ENCODE results near the gene SAP30BP. TPM values are rescaled to one million over a fixed set of nuclear protein-coding genes. Genes with fewer than 3 reads are reported as not detected.

SAP30BP gene
- total and polyA plus RNA-seq, 2 experiments from 2014 or later, result 44.9 to 97.9 TPM

DNA sequence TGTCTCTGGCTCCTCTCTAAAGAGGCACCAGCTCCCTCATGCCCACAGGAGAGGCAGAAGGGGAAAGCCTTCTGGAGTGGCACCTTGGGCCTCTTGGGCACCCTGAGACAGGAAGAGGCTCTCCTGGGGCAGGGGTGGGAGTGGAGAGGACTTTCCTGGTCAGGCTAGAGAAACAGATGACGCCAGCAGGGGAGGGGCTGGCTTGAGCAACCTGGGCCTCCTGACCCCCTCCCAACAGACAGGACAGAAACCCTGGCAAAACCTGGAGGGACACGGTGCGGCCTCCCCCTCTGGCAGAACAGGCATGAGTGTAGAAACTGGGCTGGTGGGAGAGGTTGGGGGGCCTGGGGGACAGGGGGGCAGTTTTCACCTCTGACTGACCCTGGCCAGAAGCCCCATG, 27.8 kb upstream of the SAP30BP start (continued):
- TF ChIP-seq REST (IDR thresholded peaks at IDR 0.05; ENCODE audit: unreplicated experiment), result no peak

- Mint-ChIP-seq H3K9me3 (no peaks in the 10 kb centered on the region), H3K27me3 (ENCODE audit: insufficient read depth, low read depth, poor library complexity) (peaks cover 13% of the 10 kb centered on the region), H3K36me3 (ENCODE audit: low read depth) (no peaks in the 10 kb centered on the region), H3K4me1 (peaks cover 21% of the 10 kb centered on the region), H3K27ac (no peak overlapping the region), H3K4me3 (no peak overlapping the region)
- Histone ChIP-seq H3K4me1 (ENCODE audit: insufficient read depth) (peaks cover 16% of the 10 kb centered on the region), H4K20me1 (replicated peaks; ENCODE audit: insufficient read depth) (no peaks in the 10 kb centered on the region; the same call in 1 of the 2 replicates), H3F3A (replicated peaks; ENCODE audit: low read depth) (no peaks in the 10 kb centered on the region), H3K4me3 (no peak overlapping the region), H2AFZ (no peak overlapping the region), H3K27ac (ENCODE audit: low read depth) (no peak overlapping the region), H3K27me3 (ENCODE audit: insufficient read depth) (no peaks in the 10 kb centered on the region), H3K9me2 (ENCODE audit: insufficient read depth) (0 out of 2 replicates have a peak, but pooled peaks cover 3% of the 10 kb centered on the region), H3K4me2 (no peak overlapping the region), H3K79me2 (replicated peaks; ENCODE audit: insufficient read depth) (no peaks in the 10 kb centered on the region), H3K36me3 (ENCODE audit: insufficient read depth) (no peaks in the 10 kb centered on the region; the same call in 1 of the 2 replicates)
- TF ChIP-seq, protein P1, sequence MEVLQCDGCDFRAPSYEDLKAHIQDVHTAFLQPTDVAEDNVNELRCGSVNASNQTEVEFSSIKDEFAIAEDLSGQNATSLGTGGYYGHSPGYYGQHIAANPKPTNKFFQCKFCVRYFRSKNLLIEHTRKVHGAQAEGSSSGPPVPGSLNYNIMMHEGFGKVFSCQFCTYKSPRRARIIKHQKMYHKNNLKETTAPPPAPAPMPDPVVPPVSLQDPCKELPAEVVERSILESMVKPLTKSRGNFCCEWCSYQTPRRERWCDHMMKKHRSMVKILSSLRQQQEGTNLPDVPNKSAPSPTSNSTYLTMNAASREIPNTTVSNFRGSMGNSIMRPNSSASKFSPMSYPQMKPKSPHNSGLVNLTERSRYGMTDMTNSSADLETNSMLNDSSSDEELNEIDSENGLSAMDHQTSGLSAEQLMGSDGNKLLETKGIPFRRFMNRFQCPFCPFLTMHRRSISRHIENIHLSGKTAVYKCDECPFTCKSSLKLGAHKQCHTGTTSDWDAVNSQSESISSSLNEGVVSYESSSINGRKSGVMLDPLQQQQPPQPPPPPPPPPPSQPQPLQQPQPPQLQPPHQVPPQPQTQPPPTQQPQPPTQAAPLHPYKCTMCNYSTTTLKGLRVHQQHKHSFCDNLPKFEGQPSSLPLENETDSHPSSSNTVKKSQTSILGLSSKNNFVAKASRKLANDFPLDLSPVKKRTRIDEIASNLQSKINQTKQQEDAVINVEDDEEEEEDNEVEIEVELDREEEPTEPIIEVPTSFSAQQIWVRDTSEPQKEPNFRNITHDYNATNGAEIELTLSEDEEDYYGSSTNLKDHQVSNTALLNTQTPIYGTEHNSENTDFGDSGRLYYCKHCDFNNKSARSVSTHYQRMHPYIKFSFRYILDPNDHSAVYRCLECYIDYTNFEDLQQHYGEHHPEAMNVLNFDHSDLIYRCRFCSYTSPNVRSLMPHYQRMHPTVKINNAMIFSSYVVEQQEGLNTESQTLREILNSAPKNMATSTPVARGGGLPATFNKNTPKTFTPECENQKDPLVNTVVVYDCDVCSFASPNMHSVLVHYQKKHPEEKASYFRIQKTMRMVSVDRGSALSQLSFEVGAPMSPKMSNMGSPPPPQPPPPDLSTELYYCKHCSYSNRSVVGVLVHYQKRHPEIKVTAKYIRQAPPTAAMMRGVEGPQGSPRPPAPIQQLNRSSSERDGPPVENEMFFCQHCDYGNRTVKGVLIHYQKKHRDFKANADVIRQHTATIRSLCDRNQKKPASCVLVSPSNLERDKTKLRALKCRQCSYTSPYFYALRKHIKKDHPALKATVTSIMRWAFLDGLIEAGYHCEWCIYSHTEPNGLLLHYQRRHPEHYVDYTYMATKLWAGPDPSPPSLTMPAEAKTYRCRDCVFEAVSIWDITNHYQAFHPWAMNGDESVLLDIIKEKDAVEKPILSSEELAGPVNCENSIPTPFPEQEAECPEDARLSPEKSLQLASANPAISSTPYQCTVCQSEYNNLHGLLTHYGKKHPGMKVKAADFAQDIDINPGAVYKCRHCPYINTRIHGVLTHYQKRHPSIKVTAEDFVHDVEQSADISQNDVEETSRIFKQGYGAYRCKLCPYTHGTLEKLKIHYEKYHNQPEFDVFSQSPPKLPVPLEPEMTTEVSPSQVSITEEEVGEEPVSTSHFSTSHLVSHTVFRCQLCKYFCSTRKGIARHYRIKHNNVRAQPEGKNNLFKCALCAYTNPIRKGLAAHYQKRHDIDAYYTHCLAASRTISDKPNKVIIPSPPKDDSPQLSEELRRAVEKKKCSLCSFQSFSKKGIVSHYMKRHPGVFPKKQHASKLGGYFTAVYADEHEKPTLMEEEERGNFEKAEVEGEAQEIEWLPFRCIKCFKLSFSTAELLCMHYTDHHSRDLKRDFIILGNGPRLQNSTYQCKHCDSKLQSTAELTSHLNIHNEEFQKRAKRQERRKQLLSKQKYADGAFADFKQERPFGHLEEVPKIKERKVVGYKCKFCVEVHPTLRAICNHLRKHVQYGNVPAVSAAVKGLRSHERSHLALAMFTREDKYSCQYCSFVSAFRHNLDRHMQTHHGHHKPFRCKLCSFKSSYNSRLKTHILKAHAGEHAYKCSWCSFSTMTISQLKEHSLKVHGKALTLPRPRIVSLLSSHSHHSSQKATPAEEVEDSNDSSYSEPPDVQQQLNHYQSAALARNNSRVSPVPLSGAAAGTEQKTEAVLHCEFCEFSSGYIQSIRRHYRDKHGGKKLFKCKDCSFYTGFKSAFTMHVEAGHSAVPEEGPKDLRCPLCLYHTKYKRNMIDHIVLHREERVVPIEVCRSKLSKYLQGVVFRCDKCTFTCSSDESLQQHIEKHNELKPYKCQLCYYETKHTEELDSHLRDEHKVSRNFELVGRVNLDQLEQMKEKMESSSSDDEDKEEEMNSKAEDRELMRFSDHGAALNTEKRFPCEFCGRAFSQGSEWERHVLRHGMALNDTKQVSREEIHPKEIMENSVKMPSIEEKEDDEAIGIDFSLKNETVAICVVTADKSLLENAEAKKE (CRISPR knock-in tag; IDR thresholded peaks at IDR 0.05), result no peak
- ATAC-seq (no peak), DNase-seq (ENCODE audit: low spot score) (no peak)
Measured at GRCh38 chr17:75639771-75640555, 27.2 kb upstream of the SAP30BP start.

All from GM23338 (cell line).